Fibroblast of skin of abdomen (primary cell): ENCODE data around the gene TTC17.

ENCODE experiments used
- DNase-seq: peaks from one replicate; pipeline ENCODE4 v3.0.0-alpha.2; 2013

Gene TTC17

GRCh38 chr11:43541993-43542392 lies 183.3 kb downstream of the TTC17 start:
- no peak for DNase-seq

GRCh38 chr11:43542750-43543712 lies 184.3 kb downstream of the TTC17 start:
- no peak for DNase-seq
